Bronchial epithelial cell (primary cell): Measurements from ENCODE around the gene RNF220. TPM values are rescaled to one million over a fixed set of nuclear protein-coding genes. Genes with fewer than 3 reads are reported as not detected.

ENCODE experiments used
- DNase-seq: peaks from one replicate; pipeline ENCODE4 v3.0.0-alpha.2; 2010; ENCODE audit warnings: low read depth
- FAIRE-seq: peaks from 2 replicates; lab custom pipeline; 2011; peaks lifted over from hg19 to GRCh38; lab: Jason Lieb, UNC
- H3K27me3 ChIP-seq: 2 replicates; pipeline ENCODE4 v1.5.1; 2011; ENCODE audit warnings: low read length; ENCODE audit not compliant: control insufficient read depth, insufficient read depth
- H3K36me3 ChIP-seq: 2 replicates; pipeline ENCODE4 v1.5.1; 2011; ENCODE audit warnings: low read length; ENCODE audit not compliant: control insufficient read depth, insufficient read depth
- H3K4me3 ChIP-seq: 2 replicates; pipeline ENCODE4 v1.5.1; 2011; ENCODE audit warnings: mild to moderate bottlenecking, low read depth, low read length, control low read depth
- total RNA-seq: library from RNA; depleted of rRNA; stranded (reverse); fragments of >200 nt; gene quantifications from 2 replicates; pipeline ENCODE4 v1.2.1, GENCODE V29; 2014
- TF ChIP-seq, protein P1 (sequence below): IDR thresholded peaks from 2 replicates; pipeline ENCODE4 v1.5.1; 2011; ENCODE audit warnings: mild to moderate bottlenecking, moderate library complexity, low read length, control low read depth, inconsistent platforms; ENCODE audit not compliant: insufficient read depth, severe bottlenecking

Gene RNF220
- total RNA-seq, 1 donor from 2014 or later: 94.5 TPM

DNA sequence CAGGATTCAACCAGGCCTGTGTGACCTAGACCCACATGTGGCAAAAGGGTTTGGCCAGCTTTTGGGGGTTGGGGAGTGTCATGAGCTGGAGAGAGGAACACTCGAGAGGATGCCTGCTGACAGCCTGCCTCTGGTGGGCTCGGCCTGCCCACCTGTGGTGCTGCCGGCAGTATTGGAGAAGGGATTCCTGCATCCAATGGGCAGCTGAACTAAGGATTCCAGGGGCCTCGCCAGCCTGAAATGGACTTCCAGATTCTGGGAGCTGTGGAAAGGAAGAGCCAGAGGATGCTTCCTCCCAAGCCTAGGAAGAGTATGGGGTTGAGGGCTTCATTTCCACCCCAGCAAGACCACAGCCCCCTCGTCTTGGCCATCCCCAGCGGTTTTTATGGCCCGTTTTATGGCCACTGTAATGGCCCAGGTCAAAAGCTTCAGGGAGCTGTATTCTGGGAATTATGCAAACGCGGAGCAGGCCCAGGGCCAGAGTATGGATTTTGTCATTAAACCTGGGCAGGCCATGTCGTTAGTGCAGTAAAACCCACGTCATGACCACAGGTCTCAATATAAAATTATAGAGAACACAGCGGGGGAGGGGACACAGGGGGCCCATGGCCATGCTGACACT is 205.6 kb downstream of the RNF220 start:
- peaks cover under 1% of the 10 kb centered on the region for H3K27me3 ChIP-seq
- DNase-seq (no peak), FAIRE-seq (no peak)
- no peaks in the 10 kb centered on the region for H3K36me3 ChIP-seq
- no peak overlapping the region for H3K4me3 ChIP-seq
- TF ChIP-seq, protein P1, sequence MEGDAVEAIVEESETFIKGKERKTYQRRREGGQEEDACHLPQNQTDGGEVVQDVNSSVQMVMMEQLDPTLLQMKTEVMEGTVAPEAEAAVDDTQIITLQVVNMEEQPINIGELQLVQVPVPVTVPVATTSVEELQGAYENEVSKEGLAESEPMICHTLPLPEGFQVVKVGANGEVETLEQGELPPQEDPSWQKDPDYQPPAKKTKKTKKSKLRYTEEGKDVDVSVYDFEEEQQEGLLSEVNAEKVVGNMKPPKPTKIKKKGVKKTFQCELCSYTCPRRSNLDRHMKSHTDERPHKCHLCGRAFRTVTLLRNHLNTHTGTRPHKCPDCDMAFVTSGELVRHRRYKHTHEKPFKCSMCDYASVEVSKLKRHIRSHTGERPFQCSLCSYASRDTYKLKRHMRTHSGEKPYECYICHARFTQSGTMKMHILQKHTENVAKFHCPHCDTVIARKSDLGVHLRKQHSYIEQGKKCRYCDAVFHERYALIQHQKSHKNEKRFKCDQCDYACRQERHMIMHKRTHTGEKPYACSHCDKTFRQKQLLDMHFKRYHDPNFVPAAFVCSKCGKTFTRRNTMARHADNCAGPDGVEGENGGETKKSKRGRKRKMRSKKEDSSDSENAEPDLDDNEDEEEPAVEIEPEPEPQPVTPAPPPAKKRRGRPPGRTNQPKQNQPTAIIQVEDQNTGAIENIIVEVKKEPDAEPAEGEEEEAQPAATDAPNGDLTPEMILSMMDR: no peak

DNA sequence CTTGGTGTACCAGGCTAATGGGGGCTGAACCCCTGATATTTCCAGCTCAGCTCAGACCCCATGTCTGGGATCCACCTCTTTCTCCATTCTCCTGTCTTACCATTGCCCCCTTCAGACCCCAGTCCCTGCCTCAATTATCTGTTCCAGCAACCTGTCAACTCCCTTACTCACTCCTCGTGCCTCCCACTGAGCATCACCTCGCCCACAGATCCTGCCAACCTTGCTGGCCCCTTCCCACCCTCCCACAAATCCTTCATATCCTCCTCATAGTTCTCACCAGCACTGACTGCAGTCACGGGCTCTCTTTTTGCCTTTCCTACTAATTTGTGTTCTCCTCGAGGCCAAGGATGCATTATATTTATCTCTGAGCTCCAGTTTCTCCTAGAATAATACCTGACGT is 206.4 kb downstream of the RNF220 start:
- H3K4me3 ChIP-seq: no peak overlapping the region
- H3K36me3 ChIP-seq: no peaks in the 10 kb centered on the region
- TF ChIP-seq, protein P1: no peak
- no peak for DNase-seq
- FAIRE-seq: no peak
- no peaks in the 10 kb centered on the region for H3K27me3 ChIP-seq

DNA sequence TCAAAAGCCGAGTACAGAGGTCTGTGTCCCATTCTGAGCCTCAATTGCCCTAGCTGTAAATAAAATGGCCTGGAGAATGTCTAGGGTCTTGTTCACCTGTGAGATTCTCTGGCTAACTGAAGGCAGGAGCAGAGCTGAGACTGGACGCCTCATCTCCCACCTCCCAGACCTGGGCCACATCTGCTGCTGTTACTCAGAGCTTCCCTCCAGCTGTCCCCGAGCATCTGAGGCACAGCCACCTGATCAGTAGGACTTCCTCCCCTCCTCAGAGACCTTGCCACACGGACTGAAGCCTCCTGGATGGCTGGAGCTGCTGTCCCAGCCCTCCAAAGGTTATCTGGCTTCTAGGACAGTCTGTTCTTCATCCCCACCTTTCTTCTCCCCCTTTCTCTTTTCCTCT is 206.8 kb downstream of the RNF220 start:
- Histone ChIP-seq H3K27me3 (peaks cover 2% of the 10 kb centered on the region), H3K4me3 (no peak overlapping the region), H3K36me3 (no peaks in the 10 kb centered on the region)
- FAIRE-seq: no peak
- TF ChIP-seq, protein P1: no peak
- no peak for DNase-seq

DNA sequence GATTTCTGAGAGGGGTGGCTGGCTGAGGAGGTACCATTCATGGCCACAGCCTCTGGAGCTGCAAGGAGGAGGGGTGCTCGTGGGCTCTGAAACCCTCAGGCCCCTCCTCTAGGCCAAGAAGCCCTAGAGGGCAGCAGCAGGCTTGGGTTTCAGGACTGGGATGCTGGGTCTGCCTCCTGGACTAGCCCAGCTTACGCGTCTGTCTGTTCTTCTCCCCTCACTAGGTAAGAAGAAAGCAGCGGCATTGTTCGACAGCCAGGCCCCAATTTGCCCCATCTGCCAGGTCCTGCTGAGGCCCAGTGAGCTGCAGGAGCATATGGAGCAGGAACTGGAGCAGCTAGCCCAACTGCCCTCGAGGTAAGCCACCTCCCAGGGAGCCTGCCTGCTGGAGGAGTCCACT is 208.9 kb downstream of the RNF220 start:
- TF ChIP-seq, protein P1: no peak
- Histone ChIP-seq H3K36me3 (no peaks in the 10 kb centered on the region), H3K27me3 (peaks cover 2% of the 10 kb centered on the region), H3K4me3 (no peak overlapping the region)
- FAIRE-seq (no peak), DNase-seq (no peak)

DNA sequence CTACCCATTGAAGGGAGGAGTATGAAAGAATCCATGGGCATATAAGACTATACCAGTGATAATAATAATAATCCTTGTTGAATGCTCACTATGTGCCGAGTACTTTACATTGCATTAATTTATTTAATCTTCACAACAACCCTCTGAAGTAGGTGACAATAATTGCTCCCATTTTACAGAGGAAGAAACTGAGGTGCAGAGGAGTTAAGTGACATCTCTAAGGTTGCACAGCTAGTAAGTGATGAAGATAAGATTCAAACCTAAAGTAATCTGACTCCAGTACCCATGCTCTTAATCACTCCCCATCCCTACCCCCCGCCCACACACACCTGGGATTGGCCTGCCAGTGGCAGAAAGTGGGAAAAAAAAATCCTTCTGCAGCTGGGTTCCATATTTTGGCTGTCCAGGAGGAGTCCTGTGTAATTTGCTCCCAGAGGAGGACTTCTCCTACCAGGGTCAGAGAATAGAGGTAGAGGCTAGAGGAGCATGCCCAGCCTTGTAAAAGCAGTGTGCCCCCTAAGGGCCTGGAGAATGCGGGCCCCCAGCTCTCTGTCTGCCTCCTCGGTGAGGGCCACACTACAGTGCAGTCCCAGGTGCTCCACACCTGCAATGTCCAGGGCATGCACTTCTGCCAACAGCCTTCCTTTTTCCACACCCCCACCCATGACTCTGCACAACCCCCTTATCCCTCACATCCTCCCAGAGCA is 211.4 kb downstream of the RNF220 start:
- Histone ChIP-seq H3K27me3 (peaks cover 2% of the 10 kb centered on the region), H3K4me3 (peak overlapping the region; percentile 27), H3K36me3 (no peaks in the 10 kb centered on the region)
- FAIRE-seq: no peak
- TF ChIP-seq, protein P1: no peak
- DNase-seq: peak; percentile 28
